HG03469 (cell line): ENCODE measurements around the gene BCL11A.

Source experiments
- ATAC-seq: cut with Tn5 transposase; IDR thresholded peaks from one replicate; pipeline ENCODE4 v1.9.1; 2021; ENCODE audit warnings: mild to moderate bottlenecking, moderate library complexity, moderate number of reproducible peaks; ENCODE audit not compliant: unreplicated experiment

BCL11A gene

GRCh38 chr2:60490441-60490840 is 63.0 kb downstream of the BCL11A start:
- no peak for ATAC-seq

GRCh38 chr2:60489289-60489688 is 64.2 kb downstream of the BCL11A start:
- ATAC-seq = no peak

GRCh38 chr2:60488291-60488690 is 65.2 kb downstream of the BCL11A start:
- peak; percentile 66 for ATAC-seq

- no peak for ATAC-seq
These were observed 66.3 kb downstream of the BCL11A start for GRCh38 chr2:60487174-60487573.

GRCh38 chr2:60486551-60486950 is 66.9 kb downstream of the BCL11A start:
- no peak for ATAC-seq

GRCh38 chr2:60486067-60486466 is 67.4 kb downstream of the BCL11A start:
- ATAC-seq = no peak

GRCh38 chr2:60485550-60485949 is 67.9 kb downstream of the BCL11A start:
- ATAC-seq = no peak

GRCh38 chr2:60485055-60485454 is 68.4 kb downstream of the BCL11A start:
- no peak for ATAC-seq

- no peak for ATAC-seq
These were observed 69.3 kb downstream of the BCL11A start for GRCh38 chr2:60484133-60484645.

- ATAC-seq = no peak
These were observed 70.1 kb downstream of the BCL11A start for GRCh38 chr2:60483401-60483800.

- ATAC-seq = no peak
These were observed 71.2 kb downstream of the BCL11A start for GRCh38 chr2:60482222-60482621.

GRCh38 chr2:60481257-60481656 is 72.2 kb downstream of the BCL11A start:
- ATAC-seq = no peak

- ATAC-seq = no peak
These were observed 73.2 kb downstream of the BCL11A start for GRCh38 chr2:60480089-60480773.

- no peak for ATAC-seq
These were observed 74.0 kb downstream of the BCL11A start for GRCh38 chr2:60479226-60480088.

- ATAC-seq = no peak
These were observed 74.8 kb downstream of the BCL11A start for GRCh38 chr2:60478660-60479059.

GRCh38 chr2:60476206-60476954 is 77.1 kb downstream of the BCL11A start:
- no peak for ATAC-seq

- ATAC-seq = no peak
These were observed 78.2 kb downstream of the BCL11A start for GRCh38 chr2:60475123-60475830.

- ATAC-seq = no peak
These were observed 79.2 kb downstream of the BCL11A start for GRCh38 chr2:60474301-60474700.

GRCh38 chr2:60473546-60473945 is 79.9 kb downstream of the BCL11A start:
- no peak for ATAC-seq

- ATAC-seq = no peak
These were observed 80.7 kb downstream of the BCL11A start for GRCh38 chr2:60472663-60473289.
